IMR-90 (cell line): Measurements from ENCODE around the gene TTC3. TPM values are rescaled to one million over a fixed set of nuclear protein-coding genes. Genes with fewer than 3 reads are reported as not detected.

Source experiments
- ATAC-seq: fragments of 200-7000 bp; cut with Tn5 transposase; 2 replicates; pipeline ENCODE4 v1.9.1; 2020; ENCODE audit warnings: low read depth, mild to moderate bottlenecking, moderate library complexity
- BruUV-seq: library from RNA; stranded (reverse); fragments of 400-500 nt; replicated peaks from 2 replicates; lab custom pipeline; 2021; lab: Mats Ljungman, UMichigan
- CTCF ChIA-PET: fragments of 300-600 bp; formaldehyde crosslinking; extraction: SDS; loops from one replicate; lab custom pipeline; 2021; ENCODE audit warnings: antibody characterized with exemption; lab: Yijun Ruan, JAX
- POLR2A ChIA-PET: fragments of 300-600 bp; sonication (Branson Sonifier 250); formaldehyde crosslinking; loops from one replicate; lab custom pipeline; 2022; ENCODE audit warnings: antibody characterized with exemption; ENCODE audit not compliant: unreplicated experiment; lab: Charles Lee
- DNase-seq: peaks from one replicate; pipeline ENCODE4 v3.0.0; 2013
- H2AFZ ChIP-seq: replicated peaks from 2 replicates; pipeline ENCODE3; 2013; ENCODE audit warnings: low read length, mild to moderate bottlenecking; ENCODE audit not compliant: poor library complexity
- H2AK5ac ChIP-seq: 2 replicates; pipeline ENCODE4 v1.6.1; 2013; ENCODE audit warnings: low read depth, low read length, inconsistent platforms
- H2AK9ac ChIP-seq: replicated peaks from 2 replicates; pipeline ENCODE3; 2013; ENCODE audit warnings: mild to moderate bottlenecking, low read depth, low read length, moderate library complexity; ENCODE audit not compliant: poor library complexity
- H2BK120ac ChIP-seq: 2 replicates; pipeline ENCODE4 v1.6.1; 2013; ENCODE audit warnings: low read depth, low read length, inconsistent platforms
- H2BK15ac ChIP-seq: 3 replicates; pipeline ENCODE4 v1.6.1; 2013; ENCODE audit warnings: low read depth, low read length, inconsistent platforms
- H2BK20ac ChIP-seq: 2 replicates; pipeline ENCODE4 v1.6.1; 2013; ENCODE audit warnings: low read depth, mild to moderate bottlenecking, inconsistent platforms, low read length, moderate library complexity
- H2BK5ac ChIP-seq: 2 replicates; pipeline ENCODE4 v1.6.1; 2013; ENCODE audit warnings: mild to moderate bottlenecking, low read depth, low read length, inconsistent platforms; ENCODE audit not compliant: poor library complexity, severe bottlenecking
- H3K14ac ChIP-seq: replicated peaks from 2 replicates; pipeline ENCODE4 v1.6.1; 2013; ENCODE audit warnings: low read depth, low read length, inconsistent platforms
- H3K18ac ChIP-seq: 2 replicates; pipeline ENCODE4 v1.6.1; 2013; ENCODE audit warnings: low read depth, low read length, control low read depth
- H3K23ac ChIP-seq: 2 replicates; pipeline ENCODE4 v1.6.1; 2013; ENCODE audit warnings: low read depth, low read length, inconsistent platforms
- H3K27ac ChIP-seq: 2 replicates; pipeline ENCODE4 v1.5.1; 2013; ENCODE audit warnings: mild to moderate bottlenecking, control low read depth, low read length; ENCODE audit not compliant: insufficient read depth
- H3K27me3 ChIP-seq: 2 replicates; pipeline ENCODE4 v1.6.1; 2013; ENCODE audit warnings: low read length; ENCODE audit not compliant: control insufficient read depth, insufficient read depth
- H3K36me3 ChIP-seq: 2 replicates; pipeline ENCODE4 v1.6.1; 2013; ENCODE audit warnings: low read length, mixed read lengths; ENCODE audit not compliant: control insufficient read depth, insufficient read depth
- H3K4ac ChIP-seq: 2 replicates; pipeline ENCODE4 v1.6.1; 2013; ENCODE audit warnings: low read depth, low read length, inconsistent platforms
- H3K4me1 ChIP-seq: 2 replicates; pipeline ENCODE4 v1.6.1; 2013; ENCODE audit warnings: low read length, mixed read lengths; ENCODE audit not compliant: control insufficient read depth, insufficient read depth
- H3K4me2 ChIP-seq: 2 replicates; pipeline ENCODE4 v1.6.1; 2013; ENCODE audit warnings: low read depth, mild to moderate bottlenecking, control low read depth, low read length, moderate library complexity
- H3K4me3 ChIP-seq: 2 replicates; pipeline ENCODE4 v1.5.1; 2013; ENCODE audit warnings: low read depth, mild to moderate bottlenecking, control low read depth, low read length, moderate library complexity; ENCODE audit not compliant: insufficient read depth
- H3K56ac ChIP-seq: 2 replicates; pipeline ENCODE4 v1.6.1; 2013; ENCODE audit warnings: low read length, inconsistent platforms; ENCODE audit not compliant: insufficient read depth; ENCODE audit errors: extremely low read depth
- H3K79me1 ChIP-seq, 2 experiments: 2 replicates each; pipeline ENCODE4 v1.6.1; 2013; ENCODE audit warnings: low read length in 2 of 2, inconsistent platforms in 1 of 2, low read depth in 1 of 2
- H3K9ac ChIP-seq: 2 replicates; pipeline ENCODE4 v1.6.1; 2013; ENCODE audit warnings: low read depth, low read length, control low read depth
- H3K9me1 ChIP-seq: 2 replicates; pipeline ENCODE4 v1.6.1; 2013; ENCODE audit warnings: low read length, inconsistent platforms; ENCODE audit not compliant: insufficient read depth
- H3K9me3 ChIP-seq: 2 replicates; pipeline ENCODE4 v1.6.1; 2013; ENCODE audit warnings: low read length; ENCODE audit not compliant: control insufficient read depth, insufficient read depth
- H4K20me1 ChIP-seq: 2 replicates; pipeline ENCODE4 v1.6.1; 2013; ENCODE audit warnings: low read length, inconsistent platforms; ENCODE audit not compliant: insufficient read depth
- H4K5ac ChIP-seq: 2 replicates; pipeline ENCODE4 v1.6.1; 2013; ENCODE audit warnings: mild to moderate bottlenecking, low read depth, low read length, control low read depth
- H4K8ac ChIP-seq, 2 experiments: 2 replicates each; pipeline ENCODE4 v1.6.1; 2013; ENCODE audit warnings: low read depth in 2 of 2, low read length in 2 of 2, control low read depth in 1 of 2, inconsistent platforms in 1 of 2
- H4K91ac ChIP-seq: 2 replicates; pipeline ENCODE4 v1.6.1; 2013; ENCODE audit warnings: low read depth, low read length, inconsistent platforms; ENCODE audit not compliant: insufficient read depth
- BHLHE40 ChIP-seq: fragments of 150-350 bp; IDR thresholded peaks from 2 replicates; pipeline ENCODE4 v1.6.1; 2016; ENCODE audit warnings: mild to moderate bottlenecking, low read depth, low read length
- CEBPB ChIP-seq: IDR thresholded peaks from 2 replicates; pipeline ENCODE4 v1.6.1; 2012; ENCODE audit warnings: low read depth, low read length, improper control_type of control experiment
- MAZ ChIP-seq: IDR thresholded peaks from 2 replicates; pipeline ENCODE4 v1.6.1; 2012; ENCODE audit warnings: low read depth, mild to moderate bottlenecking, low read length, improper control_type of control experiment, moderate library complexity, borderline replicate concordance
- MXI1 ChIP-seq: IDR thresholded peaks from 2 replicates; pipeline ENCODE4 v1.6.1; 2012; ENCODE audit warnings: low read depth, mild to moderate bottlenecking, low read length, moderate library complexity, borderline replicate concordance
- WGBS, 2 experiments: methylation state at CpG; one replicate each; pipeline versions ENCODE4 v1.1.5 to v1.1.7; 2013; ENCODE audit warnings: missing lambda C conversion rate in 2 of 2; ENCODE audit not compliant: insufficient read length in 1 of 2; ENCODE audit errors: extremely low coverage in 2 of 2; 5-methylcytosine and 5-hydroxymethylcytosine counted together
- dilution Hi-C: fragments of 300-500 bp; cut with HindIII; formaldehyde crosslinking; loops from one replicate; pipeline ENCODE4 v1.14.3; 2018; ENCODE audit warnings: low sequenced_read_pairs; ENCODE audit not compliant: unreplicated experiment
- in situ Hi-C: fragments of 300-500 bp; cut with MboI; formaldehyde crosslinking; loops from 3 replicates; pipeline ENCODE4 v1.14.3; 2019; ENCODE audit warnings: low sequenced_read_pairs, inconsistent platforms, mixed read lengths
- intact Hi-C: fragments of 100-400 bp; cut with micrococcal nuclease; formaldehyde crosslinking; loops from 2 replicates; pipeline ENCODE4 v1.10.0; 2022
- polyA plus RNA-seq, 3 experiments: library from polyadenylated mRNA; depleted of rRNA; stranded (reverse); fragments of >200 nt; gene quantifications; 2 replicates each; pipeline ENCODE4 v1.2.3, GENCODE V29; 2012; ENCODE audit warnings: low replicate concordance in 1 of 3
- total RNA-seq: library from RNA; depleted of rRNA; stranded (reverse); fragments of >200 nt; gene quantifications from 2 replicates; pipeline ENCODE4 v1.2.3, GENCODE V29; 2012
- TF ChIP-seq, protein P1 (sequence below): fragments of 150-350 bp; IDR thresholded peaks from 2 replicates; pipeline ENCODE4 v1.6.1; 2016; ENCODE audit warnings: low read depth, mild to moderate bottlenecking, low read length, moderate library complexity, borderline replicate concordance

Gene TTC3
- total and polyA plus RNA-seq, 2 of the 4 experiments (the other 2 are of a cell fraction): 96.7 to 293 TPM

DNA sequence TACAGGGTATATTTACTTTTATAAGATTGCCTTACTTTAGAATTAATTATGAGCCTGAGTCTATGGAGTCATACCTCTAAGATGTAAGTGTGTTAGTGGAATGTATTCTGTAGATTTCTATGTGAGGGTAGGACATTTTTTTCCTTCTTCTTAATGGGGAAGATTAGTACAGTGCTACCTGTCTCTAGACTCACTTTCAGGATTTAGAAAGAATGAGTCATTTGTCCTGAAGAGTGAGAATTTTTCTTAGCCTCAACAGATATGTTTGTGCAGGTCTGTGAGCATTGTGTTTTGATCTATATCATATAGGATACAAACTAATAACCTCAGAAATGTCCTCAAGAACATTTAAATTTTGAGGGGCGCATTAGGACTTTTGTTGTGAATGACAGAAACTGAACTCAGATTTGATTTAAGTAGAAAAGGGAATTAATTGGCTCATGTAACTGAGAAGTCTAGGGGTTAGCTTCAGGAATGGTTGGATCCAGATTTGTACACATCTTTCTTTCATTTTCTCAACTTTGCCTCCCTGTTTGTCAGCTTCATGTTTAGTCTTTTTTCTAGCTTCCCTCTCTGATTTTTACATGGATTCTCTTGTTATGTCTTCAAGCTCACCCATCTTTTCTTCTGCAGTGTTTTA, 45.3 kb downstream of the TTC3 start:
- no peak for ATAC-seq
- H4K91ac ChIP-seq: no peak overlapping the region
- no peak overlapping the region for H2BK20ac ChIP-seq
- H3K4me2 ChIP-seq: no peak overlapping the region
- peaks cover 7% of the 10 kb centered on the region; the same call in 1 of the 2 replicates for H4K20me1 ChIP-seq
- H2BK120ac ChIP-seq: no peak overlapping the region
- dilution Hi-C loops: no loop called here
- no TSS peak for BruUV-seq
- no peak overlapping the region for H2AK9ac ChIP-seq
- no CpG with 5 or more reads among the region's 1 CpG for WGBS, 2 experiments
- H2BK15ac ChIP-seq: no peak overlapping the region
- H2AFZ ChIP-seq: no peak overlapping the region
- H3K9me3 ChIP-seq: no peaks in the 10 kb centered on the region
- 0 out of 2 replicates have a peak, but pooled peaks cover 1% of the 10 kb centered on the region for H3K4me1 ChIP-seq
- no peak overlapping the region for H4K8ac ChIP-seq
- CTCF ChIA-PET: no interaction called here
- H3K27ac ChIP-seq: no peak overlapping the region
- H3K36me3 ChIP-seq: peaks cover 13% of the 10 kb centered on the region
- no peak overlapping the region for H3K23ac ChIP-seq
- H2BK5ac ChIP-seq: no peak overlapping the region
- DNase-seq: no peak
- no peak overlapping the region for H2AK5ac ChIP-seq
- H4K5ac ChIP-seq: no peak overlapping the region
- H3K9ac ChIP-seq: no peak overlapping the region
- POLR2A ChIA-PET: interaction anchor here (0.6 kb wide), 1 partner anchor 41 kb away, joined by 4 read pairs; no protein-coding TSS in a partner anchor
- no peak overlapping the region for H3K56ac ChIP-seq
- H3K14ac ChIP-seq: no peak overlapping the region
- in situ Hi-C loops: no loop called here
- no peak overlapping the region for H3K4me3 ChIP-seq
- TF ChIP-seq MXI1 (no peak), CEBPB (no peak), BHLHE40 (no peak), MAZ (no peak)
- TF ChIP-seq, protein P1, sequence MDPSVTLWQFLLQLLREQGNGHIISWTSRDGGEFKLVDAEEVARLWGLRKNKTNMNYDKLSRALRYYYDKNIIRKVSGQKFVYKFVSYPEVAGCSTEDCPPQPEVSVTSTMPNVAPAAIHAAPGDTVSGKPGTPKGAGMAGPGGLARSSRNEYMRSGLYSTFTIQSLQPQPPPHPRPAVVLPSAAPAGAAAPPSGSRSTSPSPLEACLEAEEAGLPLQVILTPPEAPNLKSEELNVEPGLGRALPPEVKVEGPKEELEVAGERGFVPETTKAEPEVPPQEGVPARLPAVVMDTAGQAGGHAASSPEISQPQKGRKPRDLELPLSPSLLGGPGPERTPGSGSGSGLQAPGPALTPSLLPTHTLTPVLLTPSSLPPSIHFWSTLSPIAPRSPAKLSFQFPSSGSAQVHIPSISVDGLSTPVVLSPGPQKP: no peak
- no peak overlapping the region for H3K18ac ChIP-seq
- no peaks in the 10 kb centered on the region for H3K27me3 ChIP-seq
- intact Hi-C loops: no loop called here
- H3K4ac ChIP-seq: no peak overlapping the region
- peaks cover 7 to 27% of the 10 kb centered on the region in 2 experiments for H3K79me1 ChIP-seq
- no peaks in the 10 kb centered on the region; the same call in 1 of the 2 replicates for H3K9me1 ChIP-seq
